HuH-7.5 (cell line): ENCODE results near the gene MLF2.
"Not testable (repeated sequence)": the region's sequence is repeated elsewhere in the genome, so short reads cannot be mapped to it uniquely, and the experiment has no call there.

ENCODE experiments used
- DNase-seq: peaks from one replicate; pipeline ENCODE4 v3.0.0; 2011; ENCODE audit warnings: low spot score

The MLF2 gene

GRCh38 chr12:6765048-6765633 lies 12.2 kb upstream of the MLF2 start:
- DNase-seq = peak; percentile 39

DNA sequence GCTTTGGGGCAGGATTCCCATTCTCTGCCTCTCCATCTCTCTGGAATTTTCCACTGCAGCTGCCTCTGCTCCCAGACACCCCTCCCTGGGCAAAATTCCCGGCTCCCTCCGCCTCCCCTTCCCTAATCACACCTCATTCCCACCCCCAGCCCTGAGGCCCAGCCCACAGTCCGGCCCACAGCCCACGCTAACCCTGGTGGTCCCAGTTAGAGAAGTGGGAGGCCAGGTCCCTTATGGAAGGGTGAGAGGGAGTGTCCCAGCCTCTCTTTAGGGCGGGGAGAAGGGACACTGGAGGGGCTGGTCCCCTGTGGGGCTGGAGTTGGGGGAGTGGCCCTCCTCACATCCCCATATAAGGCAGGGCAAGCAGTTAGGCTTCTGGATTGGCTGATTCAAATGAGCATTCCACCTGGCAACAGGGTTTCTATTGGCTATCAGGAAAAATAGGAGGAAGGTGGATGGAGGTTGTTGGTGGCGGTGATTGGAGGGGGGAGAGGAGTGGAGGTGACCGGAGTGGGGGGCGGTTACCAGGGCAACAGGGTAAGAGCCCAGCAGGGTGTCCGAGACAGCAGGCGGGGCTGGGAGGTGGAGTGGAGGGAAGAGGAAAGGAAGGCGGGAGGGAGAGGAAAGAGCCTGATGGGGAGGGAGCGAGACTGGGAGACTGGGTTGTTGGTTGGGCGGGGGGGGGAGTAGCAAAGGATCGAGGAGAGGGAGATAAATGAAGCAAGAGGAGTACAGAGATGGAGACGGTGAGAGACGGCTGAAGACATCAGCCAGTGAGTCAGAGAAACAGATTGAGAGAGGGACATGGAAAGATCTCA lies 11.3 kb upstream of the MLF2 start:
- DNase-seq = peak; percentile 98

DNA sequence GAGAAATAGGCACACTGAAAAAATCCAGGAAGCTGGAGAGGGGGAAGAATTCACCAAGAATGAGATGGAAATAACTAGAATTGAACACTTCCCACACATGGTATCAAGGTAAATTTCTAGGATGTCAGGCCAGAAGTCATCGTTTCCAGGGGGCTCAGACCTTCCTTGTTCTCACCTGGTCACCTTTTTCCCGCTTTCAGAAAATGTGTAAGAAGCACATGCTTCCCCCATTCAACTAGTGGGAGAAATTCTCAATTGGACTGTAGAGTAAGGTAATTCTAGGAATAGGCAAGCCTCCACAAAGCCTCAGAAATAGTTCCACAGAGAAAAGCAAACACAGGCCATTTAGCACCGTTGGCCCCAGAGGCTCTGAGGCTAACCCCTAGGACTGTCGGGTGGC lies 10.4 kb upstream of the MLF2 start:
- DNase-seq = no peak

DNA sequence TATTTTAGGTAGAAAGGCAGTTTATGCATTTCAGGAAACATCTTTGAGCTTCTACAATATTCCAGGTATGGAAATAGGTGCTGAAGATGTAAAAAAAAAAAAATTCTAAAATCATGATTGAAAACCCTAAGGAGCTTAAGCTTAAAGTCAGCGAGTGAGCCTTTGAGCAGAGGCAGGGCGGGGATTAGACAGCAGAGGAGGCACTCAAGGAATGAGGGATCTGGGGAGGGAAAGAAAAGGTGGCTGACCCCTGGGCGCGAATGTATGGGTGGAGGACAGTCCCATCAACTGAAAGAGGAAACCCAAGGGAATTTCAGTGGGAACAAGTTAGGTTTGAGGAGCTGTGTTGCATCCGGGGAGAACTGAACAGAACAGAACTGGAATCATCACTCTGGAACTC lies 6.8 kb upstream of the MLF2 start:
- no peak for DNase-seq

GRCh38 chr12:6758506-6759095 lies 5.7 kb upstream of the MLF2 start:
- no peak for DNase-seq

- no peak for DNase-seq
Observed at GRCh38 chr12:6757028-6757690, 4.2 kb upstream of the MLF2 start.

GRCh38 chr12:6754411-6754810 lies 1.5 kb upstream of the MLF2 start:
- DNase-seq = no peak

DNA sequence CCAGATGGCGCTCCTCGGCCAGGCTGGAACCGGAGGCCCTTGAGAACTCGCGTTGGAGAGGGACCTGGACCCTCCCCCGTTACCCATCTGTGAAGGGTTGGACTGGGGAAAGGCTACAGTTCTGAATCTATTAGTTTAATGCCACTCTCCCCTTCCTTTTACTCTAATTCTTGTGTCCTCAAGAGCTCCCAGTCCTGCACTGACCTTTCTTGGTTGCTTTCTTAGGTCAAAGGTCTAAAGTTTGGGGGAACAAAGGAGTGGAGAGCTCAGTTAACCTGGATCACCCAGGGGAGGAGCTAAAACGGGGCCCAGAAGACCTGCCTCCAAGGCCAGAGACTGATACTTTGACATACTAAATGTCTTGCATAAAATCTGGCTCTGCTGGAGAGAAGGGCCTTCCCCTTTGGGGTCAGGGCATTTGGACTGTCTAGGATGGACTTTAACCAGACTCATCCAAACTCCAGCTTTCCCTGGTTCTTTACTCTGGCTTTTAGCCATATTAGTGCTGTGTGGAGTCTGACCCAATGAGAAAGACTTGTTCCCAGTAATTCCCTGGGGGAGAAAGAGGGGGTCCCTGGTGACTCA lies 923 bp upstream of the MLF2 start:
- no peak for DNase-seq

DNA sequence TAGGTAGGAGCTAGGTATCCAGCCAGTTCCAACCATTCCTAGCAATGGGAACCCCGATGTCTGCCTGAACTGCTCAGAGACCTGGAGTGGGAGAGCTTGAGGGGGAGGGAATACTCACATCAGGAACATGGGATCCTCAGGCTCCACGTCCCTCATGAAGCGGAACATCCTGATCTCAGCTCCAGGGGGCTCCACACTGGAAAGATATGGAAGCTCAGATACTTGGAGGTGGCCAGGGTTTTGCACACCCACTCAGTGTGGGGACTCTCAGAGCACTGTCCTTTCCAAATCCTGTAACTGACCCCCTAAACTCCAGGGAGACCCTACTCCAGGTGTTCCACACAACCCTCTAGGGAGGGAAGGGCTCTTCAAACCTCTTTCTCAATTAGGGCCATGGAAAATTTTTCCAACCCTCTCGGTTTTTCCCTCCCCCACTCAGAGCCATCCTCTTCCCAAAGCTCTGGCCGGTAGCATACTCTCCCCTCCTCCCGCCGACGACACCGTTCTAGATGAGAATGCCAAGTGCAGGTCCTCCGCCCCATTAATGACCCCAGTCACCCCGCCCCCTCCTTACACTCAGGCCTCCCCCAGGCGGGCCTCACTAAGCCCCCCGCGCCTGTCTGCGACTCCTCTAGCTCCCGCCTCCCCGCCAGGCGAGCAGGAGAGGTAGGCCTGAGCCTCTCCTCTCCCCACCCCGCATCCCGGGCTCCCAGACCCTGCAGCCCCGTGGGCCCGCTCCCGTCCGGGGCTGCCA lies 597 bp downstream of the MLF2 start:
- peak; percentile 77 for DNase-seq

DNA sequence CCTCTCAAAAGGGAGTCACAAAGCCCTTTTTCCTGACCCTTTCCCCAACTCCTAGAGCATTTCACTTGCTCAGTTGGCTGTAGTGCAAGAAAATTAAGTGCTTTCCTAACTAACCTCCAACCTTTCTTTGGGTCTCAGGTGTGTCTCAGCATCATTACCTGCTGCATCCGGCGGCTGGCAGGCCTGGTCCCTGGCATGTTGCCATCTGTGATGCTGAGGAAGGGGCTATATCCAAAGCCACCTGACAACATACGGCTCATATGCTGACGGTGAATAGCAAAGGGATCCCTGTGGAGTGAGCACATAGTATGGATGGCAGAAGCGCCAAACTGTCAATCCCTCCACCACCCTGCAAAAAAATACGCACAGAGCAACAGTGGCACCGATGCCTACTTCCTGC lies 1.2 kb downstream of the MLF2 start:
- DNase-seq = no peak

DNA sequence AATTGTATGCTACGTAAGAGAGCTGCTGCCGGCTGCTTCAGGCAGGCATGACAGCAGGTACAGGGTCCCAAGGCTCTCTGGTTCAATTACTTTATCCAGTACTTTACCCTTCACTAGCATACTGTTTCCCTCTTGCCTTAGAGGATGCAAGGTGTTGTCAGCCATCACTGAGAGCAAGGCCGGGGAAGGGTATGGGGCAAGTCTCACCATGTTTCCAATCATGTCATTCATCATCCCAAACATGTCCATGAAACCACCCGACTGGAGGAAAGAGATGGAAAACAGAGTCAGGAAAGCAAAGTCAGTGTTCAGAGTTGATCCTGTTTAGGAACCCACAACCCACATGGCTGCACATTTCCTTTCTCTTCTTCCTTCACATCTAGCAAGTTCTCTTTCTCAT lies 2.4 kb downstream of the MLF2 start:
- no peak for DNase-seq

DNA sequence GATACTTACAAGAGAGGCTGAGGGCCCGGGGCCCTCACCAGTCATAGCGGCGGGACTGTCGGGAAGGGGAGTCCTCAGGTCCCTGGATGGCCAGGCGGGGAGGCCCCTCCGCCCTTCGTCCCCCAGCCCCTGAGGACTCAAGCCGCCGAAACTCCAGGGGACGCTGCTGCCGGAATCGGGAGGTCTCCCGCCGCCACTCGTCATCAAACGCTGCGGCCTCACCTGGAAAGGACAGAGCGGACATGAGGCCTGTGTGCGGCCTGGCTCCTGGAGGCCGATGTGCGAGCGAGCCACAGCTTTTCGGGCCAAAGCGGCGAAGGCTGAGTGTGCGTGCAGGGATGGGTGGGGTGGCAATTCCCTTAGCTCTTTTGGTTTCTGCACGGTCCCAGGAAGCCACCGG lies 4.2 kb downstream of the MLF2 start:
- DNase-seq = no peak

DNA sequence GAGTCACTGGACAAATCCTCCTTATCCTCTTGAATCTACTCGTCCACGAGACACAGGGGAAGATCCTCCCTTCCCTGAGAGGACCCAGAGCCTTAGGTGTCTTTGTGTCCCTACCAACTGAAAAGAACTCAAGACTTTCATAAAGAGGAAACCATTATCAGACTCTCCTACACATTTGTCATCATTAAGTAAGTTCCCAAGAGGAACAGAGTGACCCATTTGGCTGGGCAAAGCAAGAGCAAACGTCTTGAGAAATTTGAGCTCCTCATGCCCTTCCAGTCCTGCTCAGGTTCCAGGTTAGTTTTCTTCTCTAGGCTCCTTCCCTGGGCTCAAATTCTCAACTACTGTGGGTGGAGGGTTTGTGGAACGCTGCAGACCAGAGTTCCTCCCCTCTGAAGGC lies 5.7 kb downstream of the MLF2 start:
- DNase-seq = no peak

DNA sequence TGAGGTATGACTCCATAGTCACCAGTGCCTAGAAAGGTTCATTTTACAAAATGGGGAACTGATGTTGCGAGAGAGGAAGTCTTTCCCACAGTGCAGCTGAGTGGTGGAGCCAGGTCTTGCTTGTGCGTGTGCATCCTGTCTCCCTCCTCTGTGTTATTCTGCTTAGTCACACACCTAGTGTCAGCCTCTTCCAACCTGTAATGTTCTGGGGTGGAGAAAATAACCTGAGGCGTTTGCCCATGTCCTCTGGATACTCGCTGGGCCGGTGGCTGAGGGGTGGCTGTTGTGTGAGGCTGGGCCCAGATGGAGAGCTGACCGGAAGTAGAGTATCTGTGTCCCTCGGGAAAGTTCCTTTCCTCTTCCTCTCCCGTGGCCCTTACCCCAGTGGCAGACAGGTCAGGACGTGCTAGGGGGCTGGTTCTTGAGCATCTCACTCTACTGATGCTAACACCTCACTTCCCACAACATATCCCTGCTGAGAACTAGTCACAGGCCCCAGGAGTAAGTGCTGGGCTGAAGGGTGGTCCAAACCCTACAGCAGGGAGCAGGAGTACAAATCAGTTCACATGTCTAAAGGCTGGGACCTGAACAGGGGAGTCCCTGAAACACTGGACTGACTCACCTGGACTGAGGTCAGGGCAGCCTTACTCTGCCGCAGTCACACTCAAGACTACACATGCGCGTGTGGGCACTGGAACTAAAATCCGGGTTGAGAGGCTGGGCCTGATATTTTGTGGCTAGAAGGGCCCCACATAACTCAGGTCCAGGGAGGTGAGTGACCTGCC lies 7.0 kb downstream of the MLF2 start:
- DNase-seq = no peak

DNA sequence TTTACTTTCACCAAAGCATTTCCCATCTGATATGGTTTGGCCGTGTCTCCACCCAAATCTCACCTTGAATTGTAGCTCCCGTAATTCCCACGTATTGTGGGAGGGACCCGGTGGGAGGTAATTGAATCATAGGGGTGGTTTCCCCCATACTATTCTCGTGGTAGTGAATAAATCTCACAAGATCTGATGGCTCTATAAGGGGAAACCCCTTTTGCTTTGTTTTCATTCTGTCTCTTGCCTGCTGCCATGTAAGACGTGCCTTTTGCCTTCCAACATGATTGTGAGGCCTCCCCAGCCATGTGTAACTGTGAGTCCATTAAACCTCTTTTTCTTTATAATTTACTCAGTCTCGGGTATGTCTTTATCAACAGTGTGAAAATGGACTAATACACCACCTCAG lies 9.6 kb downstream of the MLF2 start:
- not testable (repeated sequence) for DNase-seq

GRCh38 chr12:6742834-6743233 lies 10.1 kb downstream of the MLF2 start:
- DNase-seq = no peak

GRCh38 chr12:6742080-6742479 lies 10.9 kb downstream of the MLF2 start:
- not testable (repeated sequence) for DNase-seq

DNA sequence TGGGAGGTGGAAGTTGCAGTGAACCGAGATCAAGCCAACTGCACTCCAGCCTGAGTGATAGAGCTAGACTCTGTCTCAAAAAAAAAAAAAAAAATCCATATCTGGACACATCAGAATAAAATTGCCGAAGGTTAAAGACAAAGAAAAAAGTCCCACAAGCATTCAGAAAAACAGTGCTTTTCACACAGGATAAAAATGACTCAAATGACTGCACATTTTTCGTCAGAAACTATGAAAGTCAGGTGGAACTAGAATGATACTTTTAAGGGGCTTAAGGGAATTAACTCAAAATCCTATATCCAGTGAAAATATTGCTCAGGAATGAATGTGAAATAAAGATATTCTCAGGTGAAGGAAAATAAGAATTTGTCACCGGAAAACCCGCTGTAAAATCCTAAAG lies 16.2 kb downstream of the MLF2 start:
- no peak for DNase-seq

GRCh38 chr12:6735448-6736191 lies 17.3 kb downstream of the MLF2 start:
- peak; percentile 69 for DNase-seq
